ENCODE measurements around the gene PRICKLE2. TPM values are rescaled to one million over a fixed set of nuclear protein-coding genes. Genes with fewer than 3 reads are reported as not detected.

PRICKLE2 gene
- total and polyA plus RNA-seq, 8 donors = 34.3 to 48.2 (median 41.9) TPM

DNA sequence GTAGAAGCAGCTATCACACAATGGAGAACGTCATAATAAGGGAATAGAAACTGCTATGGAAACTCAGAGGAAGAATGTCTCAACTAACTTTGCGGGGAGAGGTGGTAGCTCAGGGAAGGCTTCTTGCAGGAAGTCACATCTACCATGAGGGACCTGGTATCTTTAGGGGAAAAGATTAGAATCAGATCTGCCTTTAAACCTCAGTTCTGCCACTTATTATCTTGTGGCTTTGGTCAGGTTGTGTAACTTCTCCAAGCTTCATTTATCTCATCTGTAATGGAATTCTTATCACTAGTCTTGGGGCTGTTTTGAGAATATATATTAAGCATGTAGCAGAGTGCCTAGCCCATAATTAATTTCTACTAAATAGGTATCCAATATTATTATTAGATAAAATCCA lies 46.4 kb upstream of the PRICKLE2 start:
- Histone ChIP-seq H3K9me3 (no peaks in the 10 kb centered on the region), H3K4me1 (peaks cover 0 to 8% of the 10 kb centered on the region in 2 donors), H3K27ac (no peak overlapping the region), H3K4me3 (no peak overlapping the region), H3K27me3 (peaks cover 0 to 11% of the 10 kb centered on the region in 2 donors), H3K36me3 (no peaks in the 10 kb centered on the region)
- intact Hi-C loops (cut with DNase I) = no loop called here
- ATAC-seq (no peak), DNase-seq (no peak)
- TF ChIP-seq, protein P1, sequence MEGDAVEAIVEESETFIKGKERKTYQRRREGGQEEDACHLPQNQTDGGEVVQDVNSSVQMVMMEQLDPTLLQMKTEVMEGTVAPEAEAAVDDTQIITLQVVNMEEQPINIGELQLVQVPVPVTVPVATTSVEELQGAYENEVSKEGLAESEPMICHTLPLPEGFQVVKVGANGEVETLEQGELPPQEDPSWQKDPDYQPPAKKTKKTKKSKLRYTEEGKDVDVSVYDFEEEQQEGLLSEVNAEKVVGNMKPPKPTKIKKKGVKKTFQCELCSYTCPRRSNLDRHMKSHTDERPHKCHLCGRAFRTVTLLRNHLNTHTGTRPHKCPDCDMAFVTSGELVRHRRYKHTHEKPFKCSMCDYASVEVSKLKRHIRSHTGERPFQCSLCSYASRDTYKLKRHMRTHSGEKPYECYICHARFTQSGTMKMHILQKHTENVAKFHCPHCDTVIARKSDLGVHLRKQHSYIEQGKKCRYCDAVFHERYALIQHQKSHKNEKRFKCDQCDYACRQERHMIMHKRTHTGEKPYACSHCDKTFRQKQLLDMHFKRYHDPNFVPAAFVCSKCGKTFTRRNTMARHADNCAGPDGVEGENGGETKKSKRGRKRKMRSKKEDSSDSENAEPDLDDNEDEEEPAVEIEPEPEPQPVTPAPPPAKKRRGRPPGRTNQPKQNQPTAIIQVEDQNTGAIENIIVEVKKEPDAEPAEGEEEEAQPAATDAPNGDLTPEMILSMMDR (IDR thresholded peaks at IDR 0.05) = no peak

DNA sequence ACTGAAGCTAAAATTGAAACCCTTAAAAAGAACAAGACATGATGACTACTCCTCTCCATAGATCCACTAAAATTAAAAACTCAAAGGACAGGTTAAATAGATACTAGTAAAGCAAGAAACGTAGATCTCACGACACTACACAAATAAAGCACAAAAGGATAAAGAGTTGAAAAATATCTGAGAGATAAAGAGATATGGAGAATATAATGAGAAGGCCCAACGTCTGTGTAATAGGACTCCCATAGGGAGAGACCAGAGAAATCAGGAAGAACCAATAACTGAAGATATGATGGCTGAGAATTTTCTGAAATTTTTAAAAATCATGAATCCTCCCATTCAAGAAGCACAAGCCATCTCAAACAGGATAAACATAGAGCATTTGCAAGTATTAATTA lies 45.6 kb upstream of the PRICKLE2 start:
- DNase-seq (no peak), ATAC-seq (no peak)
- H3K4me3 ChIP-seq = no peak overlapping the region
- no peaks in the 10 kb centered on the region for H3K36me3 ChIP-seq
- H3K4me1 ChIP-seq = peaks cover 0 to 11% of the 10 kb centered on the region in 2 donors
- peaks cover 0 to 11% of the 10 kb centered on the region in 2 donors for H3K27me3 ChIP-seq
- no peaks in the 10 kb centered on the region for H3K9me3 ChIP-seq
- TF ChIP-seq, protein P1 (IDR thresholded peaks at IDR 0.05) = no peak
- no peak overlapping the region for H3K27ac ChIP-seq
- intact Hi-C loops (cut with DNase I) = no loop called here

DNA sequence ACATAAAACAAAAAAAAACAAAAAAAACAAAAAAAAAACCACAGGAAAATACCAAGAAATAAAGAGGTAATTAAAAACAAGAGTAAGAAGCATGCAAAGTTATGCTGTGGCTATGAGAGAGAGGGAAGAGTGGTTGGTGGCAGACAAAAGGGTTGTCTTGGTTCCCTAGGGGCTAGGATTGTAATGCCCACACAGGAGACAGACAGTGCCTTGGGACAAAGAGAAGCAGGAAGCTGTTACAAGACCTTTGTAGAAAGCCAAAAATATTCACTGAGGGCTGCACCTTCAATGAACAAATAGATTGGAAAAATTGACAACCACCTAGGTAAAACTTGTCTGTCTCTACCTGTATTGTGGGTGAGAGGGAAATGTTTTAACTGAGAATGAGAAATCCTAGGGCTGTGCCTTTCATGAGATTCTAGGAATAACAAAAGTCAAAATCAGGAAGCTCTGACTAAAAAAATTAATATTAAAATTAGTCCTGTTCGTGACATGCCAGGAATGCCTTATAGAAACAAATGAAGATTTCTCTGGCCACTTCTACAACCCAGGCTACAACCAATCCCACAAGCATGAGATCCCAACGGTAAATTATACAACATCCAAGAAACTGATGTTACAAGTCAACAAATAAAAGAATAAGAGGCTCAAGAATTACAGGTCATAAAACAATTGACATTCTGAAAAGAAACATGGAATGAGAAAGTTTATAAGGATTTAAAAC lies 45.0 kb upstream of the PRICKLE2 start:
- no peaks in the 10 kb centered on the region for H3K36me3 ChIP-seq
- DNase-seq (no peak), ATAC-seq (no peak)
- intact Hi-C loops (cut with DNase I) = no loop called here
- no peaks in the 10 kb centered on the region for H3K9me3 ChIP-seq
- H3K4me1 ChIP-seq = peaks cover 0 to 15% of the 10 kb centered on the region in 2 donors
- no peak overlapping the region for H3K27ac ChIP-seq
- TF ChIP-seq, protein P1 (IDR thresholded peaks at IDR 0.05) = no peak
- no peak overlapping the region for H3K4me3 ChIP-seq
- H3K27me3 ChIP-seq = peaks cover 0 to 11% of the 10 kb centered on the region in 2 donors

DNA sequence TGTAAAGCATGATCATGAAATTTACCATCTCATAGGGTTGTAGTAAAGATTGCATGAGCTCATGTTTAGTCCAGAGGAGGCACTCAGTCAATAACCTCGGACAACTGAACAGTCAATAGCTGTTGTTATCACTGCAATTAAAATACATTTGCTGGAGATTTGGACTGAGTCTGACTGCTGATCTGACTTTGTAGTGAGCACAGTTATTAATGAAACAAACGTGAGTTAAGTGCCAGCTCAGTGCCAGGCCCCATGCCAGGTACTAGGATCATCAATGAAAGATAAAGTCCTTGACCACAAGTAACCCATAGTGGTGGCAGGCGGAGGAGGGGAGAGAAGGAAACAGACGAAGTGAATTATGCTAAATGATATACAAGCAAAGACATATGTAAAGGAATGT lies 43.7 kb upstream of the PRICKLE2 start:
- peaks cover 0 to 11% of the 10 kb centered on the region in 2 donors for H3K27me3 ChIP-seq
- no peak overlapping the region for H3K27ac ChIP-seq
- TF ChIP-seq, protein P1 (IDR thresholded peaks at IDR 0.05) = no peak
- no peaks in the 10 kb centered on the region for H3K36me3 ChIP-seq
- no peak for ATAC-seq
- no peaks in the 10 kb centered on the region for H3K9me3 ChIP-seq
- no peak overlapping the region for H3K4me3 ChIP-seq
- H3K4me1 ChIP-seq = peaks cover 3 to 18% of the 10 kb centered on the region in 2 donors
- no peak for DNase-seq
- intact Hi-C loops (cut with DNase I) = no loop called here

DNA sequence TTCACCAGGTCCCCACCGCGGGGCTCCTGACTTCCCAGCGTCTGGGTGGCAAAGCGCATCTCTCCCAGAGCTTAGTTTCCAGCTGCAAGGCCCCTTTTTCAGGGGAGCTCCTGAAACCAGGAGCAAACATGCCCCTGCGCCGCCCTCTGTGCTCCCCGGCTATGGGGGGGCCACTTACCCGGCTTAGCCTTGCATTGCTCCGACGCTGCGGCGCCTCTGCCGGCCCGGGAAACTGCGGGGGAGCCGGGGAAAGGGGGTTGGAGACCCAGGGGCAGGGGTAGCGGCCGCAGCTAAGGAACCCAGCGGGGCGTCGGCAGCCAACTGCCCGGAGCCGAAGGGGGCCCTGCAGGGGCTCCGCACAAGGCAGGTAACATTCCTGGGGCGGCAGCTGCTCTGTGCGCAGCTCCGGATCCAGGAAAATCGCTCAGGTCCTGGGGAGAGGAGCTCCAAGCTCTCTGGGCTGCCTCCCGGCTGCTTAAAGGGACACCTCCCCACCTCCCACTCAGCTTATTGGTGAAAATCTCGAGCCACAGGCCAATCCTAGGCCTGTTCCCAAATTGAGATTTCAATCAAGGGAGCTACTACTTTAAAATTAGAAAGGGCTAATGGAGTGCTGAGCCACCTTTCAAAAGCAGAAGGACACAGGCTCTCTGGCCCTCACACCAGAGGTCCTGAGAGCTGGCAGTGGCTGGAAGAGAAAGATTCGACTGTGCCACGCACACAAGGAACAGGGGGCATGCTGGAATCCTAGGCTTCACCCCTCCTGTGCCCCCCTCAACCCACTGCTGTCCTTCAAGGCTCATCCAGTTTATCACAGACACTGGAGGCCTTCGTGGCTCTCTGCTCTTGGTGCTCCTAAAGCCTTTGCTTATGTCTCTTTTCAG lies 42.7 kb upstream of the PRICKLE2 start:
- Histone ChIP-seq H3K4me3 (peak overlapping the region; percentile 46 to 53), H3K27me3 (peaks cover 0 to 11% of the 10 kb centered on the region in 2 donors), H3K27ac (peak overlapping the region; percentile 74 to 83), H3K4me1 (peaks cover 3 to 18% of the 10 kb centered on the region in 2 donors), H3K36me3 (no peaks in the 10 kb centered on the region), H3K9me3 (no peaks in the 10 kb centered on the region)
- DNase-seq (peak; percentile 63 to 81 (median 71)), ATAC-seq (peak; percentile 89)
- TF ChIP-seq, protein P1 (IDR thresholded peaks at IDR 0.05) = no peak
- intact Hi-C loops (cut with DNase I) = no loop called here

All from left lung (tissue), 10 donors.